Measurements from ENCODE around the gene GALK2. TPM values are rescaled to one million over a fixed set of nuclear protein-coding genes. Genes with fewer than 3 reads are reported as not detected.

The GALK2 gene
- total RNA-seq, 2 donors from 2014 or later = 21.5 to 35.6 TPM

DNA sequence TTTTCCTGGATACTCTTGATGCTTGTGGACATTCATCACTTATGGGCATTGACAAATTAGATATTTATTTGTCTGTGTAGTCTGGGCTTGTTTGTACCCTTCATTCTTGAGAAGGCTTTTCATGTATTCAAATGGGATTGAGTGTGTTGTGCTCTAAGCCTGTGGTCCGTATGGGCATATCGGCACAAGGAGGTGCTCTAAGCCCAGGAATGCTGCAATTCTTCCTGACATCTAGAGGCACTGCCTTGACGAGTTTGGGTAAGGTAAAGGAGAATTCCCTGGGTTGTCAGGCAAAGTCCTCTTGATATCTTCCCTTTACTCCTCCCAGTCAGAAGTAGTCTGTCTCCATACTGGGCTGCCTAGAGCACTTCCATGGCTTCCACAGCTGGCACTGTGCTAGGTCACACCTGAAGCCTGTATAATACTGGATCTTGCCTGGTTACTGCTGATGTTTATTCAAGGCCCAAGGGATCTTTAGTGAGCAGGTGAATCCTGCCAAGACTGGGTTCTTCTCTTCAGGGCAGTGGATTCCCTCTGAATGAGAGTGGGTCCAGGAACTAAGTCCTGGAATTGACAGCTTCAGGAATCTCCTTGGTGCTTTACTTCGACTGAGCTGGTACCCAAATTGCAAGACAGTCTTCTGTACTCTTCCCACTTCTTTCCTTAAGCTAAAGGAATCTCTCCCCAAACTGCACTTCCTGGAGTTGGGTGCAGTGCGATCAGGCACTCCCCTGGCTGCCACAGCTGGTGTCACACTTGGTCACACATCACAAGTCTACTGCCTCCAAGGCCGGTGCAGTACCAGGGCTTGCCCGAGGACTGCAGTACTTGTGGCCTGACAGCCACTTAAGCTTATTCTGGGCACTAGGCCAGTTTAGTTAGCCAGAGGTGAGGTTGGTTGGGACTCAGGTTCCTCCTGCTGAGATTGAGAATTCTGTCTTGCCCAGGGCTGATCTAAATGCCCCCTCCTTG lies 46.0 kb downstream of the GALK2 start:
- DNase-seq = peak; percentile 49 to 70 (median 57)
- TF ChIP-seq, protein P1, sequence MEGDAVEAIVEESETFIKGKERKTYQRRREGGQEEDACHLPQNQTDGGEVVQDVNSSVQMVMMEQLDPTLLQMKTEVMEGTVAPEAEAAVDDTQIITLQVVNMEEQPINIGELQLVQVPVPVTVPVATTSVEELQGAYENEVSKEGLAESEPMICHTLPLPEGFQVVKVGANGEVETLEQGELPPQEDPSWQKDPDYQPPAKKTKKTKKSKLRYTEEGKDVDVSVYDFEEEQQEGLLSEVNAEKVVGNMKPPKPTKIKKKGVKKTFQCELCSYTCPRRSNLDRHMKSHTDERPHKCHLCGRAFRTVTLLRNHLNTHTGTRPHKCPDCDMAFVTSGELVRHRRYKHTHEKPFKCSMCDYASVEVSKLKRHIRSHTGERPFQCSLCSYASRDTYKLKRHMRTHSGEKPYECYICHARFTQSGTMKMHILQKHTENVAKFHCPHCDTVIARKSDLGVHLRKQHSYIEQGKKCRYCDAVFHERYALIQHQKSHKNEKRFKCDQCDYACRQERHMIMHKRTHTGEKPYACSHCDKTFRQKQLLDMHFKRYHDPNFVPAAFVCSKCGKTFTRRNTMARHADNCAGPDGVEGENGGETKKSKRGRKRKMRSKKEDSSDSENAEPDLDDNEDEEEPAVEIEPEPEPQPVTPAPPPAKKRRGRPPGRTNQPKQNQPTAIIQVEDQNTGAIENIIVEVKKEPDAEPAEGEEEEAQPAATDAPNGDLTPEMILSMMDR (IDR thresholded peaks at IDR 0.05) = peak in 6 of 7 experiments; percentile 8 to 53 (median 42)
- no peak for TF ChIP-seq POLR2A (IDR thresholded peaks at IDR 0.05)
- intact Hi-C loops (cut with DNase I) = no loop called here
- Histone ChIP-seq H3K4me3 (no peak overlapping the region), H3K27ac (peak overlapping the region in 1 of 4 donors; percentile 0), H3K4me1 (peaks cover 10% of the 10 kb centered on the region), H3K27me3 (no peaks in the 10 kb centered on the region), H3K36me3 (replicated peaks in 1 of 2; ENCODE audit: insufficient read depth in 1 of 2, low read depth in 2 of 2) (peaks cover 0 to 2% of the 10 kb centered on the region in 2 donors), H3K9me3 (no peaks in the 10 kb centered on the region)
- 73 to 77% methylated on average over 7 of the region's 7 CpGs for WGBS, 2 donors
- peak; percentile 75 for ATAC-seq

DNA sequence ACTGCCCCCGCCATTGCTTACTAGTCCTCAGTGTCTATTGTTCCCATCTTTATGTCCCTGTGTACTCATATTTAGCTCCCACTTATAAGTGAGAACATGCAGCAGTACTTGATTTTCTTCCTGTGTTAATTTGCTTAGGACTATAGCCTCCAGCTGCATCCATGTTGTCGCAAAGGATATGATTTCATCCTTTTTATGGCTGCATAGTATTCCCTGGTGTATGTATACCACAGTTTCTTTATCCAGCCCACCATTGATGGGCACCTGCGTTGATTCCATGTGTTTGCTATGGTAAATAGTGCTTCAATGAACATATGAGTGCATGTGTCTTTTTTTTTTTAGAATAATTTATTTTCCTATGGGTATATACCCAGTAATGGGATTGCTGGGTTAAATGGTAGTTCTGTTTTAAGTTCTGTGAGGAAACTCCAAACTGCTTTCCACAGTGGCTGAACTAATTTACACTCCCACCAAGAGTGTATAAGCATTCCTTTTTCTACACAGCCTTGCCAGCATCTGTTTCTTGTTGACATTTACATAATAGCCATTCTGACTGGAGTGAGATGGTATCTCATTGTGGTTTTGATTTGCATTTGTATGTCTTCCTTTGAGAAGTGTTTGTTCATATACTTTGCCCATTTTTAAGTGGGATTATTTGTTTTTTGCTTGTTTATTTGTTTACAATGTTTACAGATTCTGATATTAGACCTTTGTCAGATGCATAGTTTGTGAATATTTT lies 53.7 kb downstream of the GALK2 start:
- no peak for TF ChIP-seq POLR2A (IDR thresholded peaks at IDR 0.05)
- TF ChIP-seq, protein P1 (IDR thresholded peaks at IDR 0.05) = no peak
- H3K27ac ChIP-seq = no peak overlapping the region
- ATAC-seq (no peak), DNase-seq (no peak)
- H3K4me3 ChIP-seq = no peak overlapping the region
- no peaks in the 10 kb centered on the region for H3K4me1 ChIP-seq
- peaks cover 0 to 2% of the 10 kb centered on the region in 2 donors for H3K36me3 ChIP-seq (replicated peaks in 1 of 2; ENCODE audit: insufficient read depth in 1 of 2, low read depth in 2 of 2)
- no peaks in the 10 kb centered on the region for H3K9me3 ChIP-seq
- WGBS, 2 donors = 46 to 65% methylated on average over 3 of the region's 3 CpGs
- H3K27me3 ChIP-seq = no peaks in the 10 kb centered on the region
- intact Hi-C loops (cut with DNase I) = loop anchor here (10.0 kb wide), 1 partner anchor 601 kb away; no protein-coding TSS in a partner anchor

DNA sequence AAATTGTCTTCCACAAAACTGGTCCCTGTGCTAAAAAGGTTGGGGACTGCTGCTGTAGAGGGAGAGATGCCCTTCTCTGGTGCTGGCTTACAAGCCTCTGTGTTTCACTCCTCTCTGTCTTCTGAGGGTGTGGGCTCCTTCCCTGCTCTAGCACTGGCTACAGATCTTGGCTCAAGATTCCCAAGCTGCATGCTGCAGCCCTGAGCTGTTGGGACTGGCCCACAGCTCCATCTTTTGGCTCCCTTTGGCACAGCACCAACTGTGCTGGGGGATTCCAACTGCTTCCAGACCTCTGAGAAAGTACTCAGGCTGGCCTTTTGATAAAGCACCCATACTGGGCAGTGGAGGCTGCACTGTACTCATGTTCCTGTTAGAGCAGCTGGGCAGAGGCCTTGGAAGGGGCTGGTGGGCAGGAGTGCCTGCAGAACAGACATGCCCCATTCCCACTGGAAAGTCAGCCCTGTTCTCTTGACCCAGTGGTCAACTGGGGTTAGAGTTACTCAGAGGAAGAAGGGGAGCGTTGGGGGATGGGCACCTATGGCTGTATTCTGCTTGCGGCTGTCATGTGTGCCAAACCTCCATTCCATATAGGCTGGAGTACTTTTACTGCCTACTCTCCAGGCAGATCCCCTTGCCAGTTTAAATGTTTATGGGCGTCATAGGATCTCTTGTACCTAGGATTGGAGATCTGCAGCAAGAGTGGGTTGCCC lies 55.7 kb downstream of the GALK2 start:
- H3K9me3 ChIP-seq = no peaks in the 10 kb centered on the region
- H3K27me3 ChIP-seq = no peaks in the 10 kb centered on the region
- WGBS, 2 donors = 89 to 100% methylated on average over 1 to 3 of the region's 3 CpGs
- H3K36me3 ChIP-seq (replicated peaks in 1 of 2; ENCODE audit: insufficient read depth in 1 of 2, low read depth in 2 of 2) = no peaks in the 10 kb centered on the region
- no peak overlapping the region for H3K27ac ChIP-seq
- ATAC-seq = no peak
- intact Hi-C loops (cut with DNase I) = loop anchor here (10.0 kb wide), 1 partner anchor 599 kb away; no protein-coding TSS in a partner anchor
- no peak for TF ChIP-seq POLR2A (IDR thresholded peaks at IDR 0.05)
- TF ChIP-seq, protein P1 (IDR thresholded peaks at IDR 0.05) = no peak
- DNase-seq = no peak
- no peak overlapping the region for H3K4me3 ChIP-seq
- H3K4me1 ChIP-seq = no peaks in the 10 kb centered on the region

DNA sequence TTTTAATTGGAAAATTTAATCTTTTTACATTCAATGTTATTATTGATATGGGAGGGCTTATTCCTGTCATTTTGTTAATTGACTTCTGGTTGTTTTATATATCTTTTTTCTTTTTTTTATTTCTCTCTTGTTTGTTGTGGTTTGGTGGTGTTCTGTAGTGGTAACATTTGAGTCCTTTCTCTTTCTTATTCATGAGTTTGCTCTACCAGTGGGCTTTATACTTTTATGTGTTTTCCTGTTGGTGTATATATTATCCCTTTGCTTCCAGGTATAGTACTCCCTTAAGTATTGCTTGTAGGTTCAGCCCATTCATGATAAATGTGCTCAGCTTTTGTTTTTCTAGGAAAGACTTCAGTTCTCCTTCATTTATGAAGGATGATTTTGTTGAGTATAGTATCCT lies 57.6 kb downstream of the GALK2 start:
- no peak for TF ChIP-seq POLR2A (IDR thresholded peaks at IDR 0.05)
- TF ChIP-seq, protein P1 (IDR thresholded peaks at IDR 0.05) = no peak
- no peak for ATAC-seq
- no peaks in the 10 kb centered on the region for H3K27me3 ChIP-seq
- no peaks in the 10 kb centered on the region for H3K9me3 ChIP-seq
- H3K4me1 ChIP-seq = no peaks in the 10 kb centered on the region
- no peak for DNase-seq
- no peak overlapping the region for H3K4me3 ChIP-seq
- intact Hi-C loops (cut with DNase I) = loop anchor here (10.0 kb wide), 1 partner anchor 597 kb away; no protein-coding TSS in a partner anchor
- H3K27ac ChIP-seq = no peak overlapping the region
- H3K36me3 ChIP-seq (replicated peaks in 1 of 2; ENCODE audit: insufficient read depth in 1 of 2, low read depth in 2 of 2) = no peaks in the 10 kb centered on the region

Data from body of pancreas (tissue), 4 donors.